Keratinocyte (primary cell): ENCODE measurements around the gene DIDO1.

Experiments used
- CTCF ChIP-seq, 3 experiments: IDR thresholded peaks in 1 of 3; conservative IDR thresholded peaks in 1 of 3; optimal IDR thresholded peaks in 1 of 3; 2 replicates in 2 of 3; 3 replicates in 1 of 3; pipeline versions ENCODE3 to v1.5.1; 2011; ENCODE audit warnings: low read length in 3 of 3, mild to moderate bottlenecking in 3 of 3, moderate library complexity in 2 of 3, control low read depth in 1 of 3, inconsistent platforms in 1 of 3; ENCODE audit not compliant: insufficient read depth in 2 of 3; ENCODE audit errors: extremely low read depth in 1 of 3
- EZH2 ChIP-seq: IDR thresholded peaks from one replicate; pipeline ENCODE4 v1.6.1; 2012; ENCODE audit warnings: inconsistent platforms, mild to moderate bottlenecking, low read length, moderate library complexity

GRCh38 chr20:62828511-62829230 is 97.6 kb downstream of the DIDO1 start:
- TF ChIP-seq CTCF (optimal IDR thresholded peaks at IDR 0.05 in 1 of 3, IDR thresholded peaks at IDR 0.05 in 1 of 3, conservative IDR thresholded peaks at IDR 0.05 in 1 of 3; ENCODE audit: extremely low read depth in 1 of 3, insufficient read depth in 2 of 3, low read length in 3 of 3) (no peak), EZH2 (no peak)
